HG02571 (cell line): Measurements from ENCODE around the gene ALDH4A1.

ENCODE experiments used
- ATAC-seq: cut with Tn5 transposase; IDR thresholded peaks from one replicate; pipeline ENCODE4 v1.9.1; 2021; ENCODE audit warnings: mild to moderate bottlenecking, moderate library complexity; ENCODE audit not compliant: unreplicated experiment

The ALDH4A1 gene

GRCh38 chr1:18939398-18940302 lies 37.3 kb upstream of the ALDH4A1 start:
- ATAC-seq, result no peak

DNA sequence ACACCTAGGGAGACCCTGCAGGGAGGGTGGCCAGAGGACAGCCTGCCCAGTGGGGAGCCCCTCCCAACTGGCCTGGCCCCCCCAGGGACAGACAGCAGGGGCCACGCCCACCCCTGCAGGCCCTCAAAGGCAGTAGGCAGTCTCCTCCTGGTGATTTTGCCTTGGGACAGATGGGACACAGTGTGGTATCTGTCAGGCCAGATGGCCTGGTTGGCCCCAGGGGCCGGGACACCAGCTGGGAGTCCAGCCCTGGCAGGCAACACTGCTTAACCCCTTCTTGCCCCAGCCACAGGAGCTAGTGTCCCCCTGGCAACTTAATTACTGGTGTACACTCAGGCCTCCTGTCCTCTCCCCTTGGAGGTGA lies 36.3 kb upstream of the ALDH4A1 start:
- no peak for ATAC-seq

DNA sequence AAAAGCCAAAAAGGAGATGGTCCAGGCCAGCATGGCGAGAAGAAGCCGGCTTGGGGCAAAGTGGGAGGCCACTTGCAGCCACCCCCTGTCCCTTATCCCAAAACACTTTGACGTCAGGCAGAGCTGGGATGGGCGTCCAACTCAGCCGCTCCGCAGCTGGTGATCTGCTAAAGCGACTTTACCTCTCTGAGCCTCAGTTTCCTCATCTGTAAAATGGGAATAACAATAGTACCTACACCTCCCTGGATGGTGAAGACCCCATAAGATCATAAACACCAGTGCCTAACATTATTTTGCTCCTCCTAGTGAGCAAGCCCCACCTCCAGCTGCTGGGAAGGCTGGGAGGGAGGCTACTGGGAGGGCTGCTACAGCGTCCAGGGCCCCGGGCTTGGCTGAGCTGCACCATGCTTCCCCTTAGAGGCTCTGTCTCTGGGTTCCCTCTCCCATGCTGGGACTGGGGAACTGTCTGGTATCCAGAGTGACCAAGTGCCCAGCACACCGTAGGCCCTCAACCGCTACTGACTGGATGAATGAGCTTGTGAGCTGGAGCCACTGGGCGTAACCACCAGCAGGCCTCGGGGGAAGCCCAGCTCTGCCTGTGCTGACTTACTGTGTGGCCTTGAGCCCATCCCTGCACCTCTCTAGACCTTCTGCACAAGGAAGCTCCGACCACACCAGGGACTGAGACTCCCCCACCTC lies 35.8 kb upstream of the ALDH4A1 start:
- no peak for ATAC-seq

- no peak for ATAC-seq
These were observed 35.2 kb upstream of the ALDH4A1 start for GRCh38 chr1:18937539-18937938.

DNA sequence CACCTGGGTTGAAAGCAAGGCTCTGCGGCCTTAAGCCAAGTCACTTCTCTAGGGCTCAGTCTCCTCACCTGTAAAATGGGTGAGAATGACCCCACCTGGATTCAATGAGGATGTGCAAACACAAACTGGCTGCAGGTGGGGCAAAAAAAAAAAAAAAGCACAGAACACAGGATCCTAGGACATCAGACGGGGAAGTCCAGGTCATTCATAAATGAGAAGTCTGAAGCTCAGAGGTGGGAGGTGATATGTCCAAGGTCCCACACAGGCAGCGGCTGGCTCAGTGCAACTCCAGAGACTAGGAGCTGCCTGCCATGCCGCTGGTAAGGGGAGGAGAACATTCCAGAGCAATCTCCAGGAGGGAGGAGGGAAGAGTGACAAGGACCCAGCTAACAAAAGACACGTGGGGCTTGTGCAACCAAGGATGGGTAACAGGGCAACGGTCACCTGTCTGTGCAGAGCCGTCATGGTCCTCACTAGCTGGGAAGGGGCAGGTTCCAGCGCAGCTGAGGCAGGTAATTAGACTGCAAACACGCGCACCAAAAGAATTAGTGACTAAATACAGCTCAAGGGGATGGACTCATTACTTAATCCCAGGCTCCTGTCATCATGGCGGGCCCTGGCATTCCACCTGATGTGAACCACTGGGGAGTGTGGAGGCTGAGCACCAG lies 34.6 kb upstream of the ALDH4A1 start:
- no peak for ATAC-seq

GRCh38 chr1:18936471-18936813 lies 34.1 kb upstream of the ALDH4A1 start:
- no peak for ATAC-seq

- no peak for ATAC-seq
These were observed 32.0 kb upstream of the ALDH4A1 start for GRCh38 chr1:18934205-18935000.

GRCh38 chr1:18932879-18933278 lies 30.5 kb upstream of the ALDH4A1 start:
- ATAC-seq, result no peak

- no peak for ATAC-seq
These were observed 30.0 kb upstream of the ALDH4A1 start for GRCh38 chr1:18932387-18932786.

- no peak for ATAC-seq
These were observed 29.4 kb upstream of the ALDH4A1 start for GRCh38 chr1:18931730-18932129.

GRCh38 chr1:18929686-18930085 lies 27.3 kb upstream of the ALDH4A1 start:
- no peak for ATAC-seq

DNA sequence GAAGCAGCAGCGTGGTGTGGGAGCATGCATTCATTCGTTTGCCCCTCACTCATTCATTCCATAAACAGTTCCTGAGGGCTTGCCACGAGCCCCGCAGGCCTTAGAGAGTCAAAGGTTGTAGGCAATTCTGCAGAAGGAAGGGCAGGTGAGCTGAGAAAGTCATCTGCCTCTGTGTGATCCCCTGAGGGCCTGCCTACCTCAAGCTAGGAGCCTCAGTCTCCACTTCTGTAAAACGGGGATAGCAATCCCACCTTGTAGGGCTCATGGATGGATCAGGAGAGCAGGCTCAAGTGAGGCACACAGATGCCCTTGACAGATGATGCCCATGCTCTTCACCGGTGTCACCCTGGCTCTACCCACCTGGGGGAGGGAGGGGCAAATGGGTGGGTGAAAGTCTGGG lies 26.6 kb upstream of the ALDH4A1 start:
- ATAC-seq, result no peak

- ATAC-seq, result no peak
These were observed 26.1 kb upstream of the ALDH4A1 start for GRCh38 chr1:18928406-18928805.

GRCh38 chr1:18927654-18928272 lies 25.4 kb upstream of the ALDH4A1 start:
- no peak for ATAC-seq

GRCh38 chr1:18927082-18927653 lies 24.8 kb upstream of the ALDH4A1 start:
- ATAC-seq, result no peak

DNA sequence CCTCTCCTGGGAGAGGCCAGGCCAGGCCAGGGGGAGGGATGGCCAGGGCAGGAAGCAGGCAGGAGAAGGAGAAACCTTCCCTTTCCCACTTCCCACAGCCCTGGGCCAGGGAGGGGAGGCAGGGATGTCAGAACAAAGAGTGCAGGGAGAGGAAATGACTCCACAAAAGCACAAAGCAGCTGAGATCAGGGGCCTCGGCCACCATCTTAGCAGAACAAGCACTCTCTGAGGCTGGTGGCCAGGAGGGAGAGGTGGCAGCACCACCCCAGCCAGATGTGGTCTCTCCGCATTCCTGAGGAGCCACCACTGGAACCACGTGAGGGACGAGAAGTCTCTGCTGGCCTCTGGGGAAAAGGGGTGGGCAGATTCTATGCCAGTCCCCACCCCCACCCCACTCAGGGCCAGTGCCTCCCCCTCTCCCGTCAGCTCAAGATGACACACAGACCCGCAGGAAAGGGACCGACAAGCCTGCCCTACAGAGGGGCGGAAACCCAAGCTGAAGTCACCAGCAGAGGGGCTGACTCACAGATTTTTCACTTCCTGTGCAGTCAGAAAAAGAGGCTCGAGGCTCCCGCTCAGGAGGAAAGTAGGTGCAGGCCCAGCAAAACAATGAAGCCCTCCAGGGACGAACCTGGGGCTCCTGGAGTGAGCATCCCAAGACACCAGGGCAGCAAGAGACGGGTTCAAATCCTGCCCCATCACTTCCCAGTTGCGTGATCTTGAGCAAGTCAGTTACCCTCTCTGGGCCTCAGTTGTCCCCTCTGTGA lies 24.1 kb upstream of the ALDH4A1 start:
- peak; percentile 68 for ATAC-seq

DNA sequence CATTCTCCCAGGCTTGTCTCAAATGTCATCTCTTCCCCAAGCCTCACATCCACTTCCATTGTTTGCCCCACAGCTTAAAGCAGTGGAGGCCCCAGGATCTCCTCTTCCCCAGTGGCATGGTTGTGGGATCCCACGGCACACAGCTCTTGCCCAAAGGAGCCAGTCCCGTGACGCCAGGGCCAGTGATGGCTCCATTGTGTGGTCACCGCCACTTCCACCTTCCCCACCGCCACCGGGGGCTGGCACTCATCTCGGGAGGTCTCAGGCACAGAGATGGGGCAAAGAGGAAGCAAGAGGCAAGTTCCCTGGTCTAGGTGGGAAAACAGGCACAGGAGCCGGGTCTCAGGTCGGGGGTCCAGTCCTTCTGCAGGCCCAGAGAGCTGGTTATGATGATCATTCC lies 22.9 kb upstream of the ALDH4A1 start:
- no peak for ATAC-seq

DNA sequence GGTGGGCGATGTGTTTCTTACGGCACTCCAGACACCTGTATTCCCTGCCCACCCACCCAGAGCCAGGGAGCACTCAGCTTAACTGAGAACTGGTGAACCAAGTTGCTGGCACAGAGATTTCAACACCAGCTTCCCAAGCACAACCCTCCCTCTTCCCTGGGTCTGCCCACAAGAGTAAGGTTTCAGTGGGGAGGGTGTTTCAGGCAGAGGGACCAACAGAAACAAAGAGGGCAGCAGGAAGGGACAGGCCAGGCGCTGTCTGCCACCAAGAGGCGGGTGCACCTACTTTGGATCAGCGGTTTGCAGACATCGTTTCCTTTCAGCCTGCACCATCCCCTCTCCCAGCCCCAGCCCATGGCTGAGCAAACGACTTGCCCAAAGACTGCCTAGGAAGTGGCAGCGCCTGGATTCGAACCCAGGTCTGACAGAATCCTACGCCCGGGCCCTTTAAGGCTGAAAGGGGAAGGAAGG lies 21.9 kb upstream of the ALDH4A1 start:
- ATAC-seq, result no peak

- ATAC-seq, result no peak
These were observed 21.4 kb upstream of the ALDH4A1 start for GRCh38 chr1:18923756-18924211.
